AG09319 (cell line): Measurements from ENCODE around the gene SARS1.

Source experiments
- DNase-seq: peaks from one replicate; pipeline ENCODE4 v3.0.0-alpha.2; 2010; ENCODE audit warnings: low read depth; ENCODE audit errors: extremely low read depth
- TF ChIP-seq, protein P1 (sequence below): IDR thresholded peaks from 2 replicates; pipeline ENCODE4 v1.5.1; 2011; ENCODE audit warnings: low read depth, mild to moderate bottlenecking, inconsistent platforms, low read length, moderate library complexity

The SARS1 gene

DNA sequence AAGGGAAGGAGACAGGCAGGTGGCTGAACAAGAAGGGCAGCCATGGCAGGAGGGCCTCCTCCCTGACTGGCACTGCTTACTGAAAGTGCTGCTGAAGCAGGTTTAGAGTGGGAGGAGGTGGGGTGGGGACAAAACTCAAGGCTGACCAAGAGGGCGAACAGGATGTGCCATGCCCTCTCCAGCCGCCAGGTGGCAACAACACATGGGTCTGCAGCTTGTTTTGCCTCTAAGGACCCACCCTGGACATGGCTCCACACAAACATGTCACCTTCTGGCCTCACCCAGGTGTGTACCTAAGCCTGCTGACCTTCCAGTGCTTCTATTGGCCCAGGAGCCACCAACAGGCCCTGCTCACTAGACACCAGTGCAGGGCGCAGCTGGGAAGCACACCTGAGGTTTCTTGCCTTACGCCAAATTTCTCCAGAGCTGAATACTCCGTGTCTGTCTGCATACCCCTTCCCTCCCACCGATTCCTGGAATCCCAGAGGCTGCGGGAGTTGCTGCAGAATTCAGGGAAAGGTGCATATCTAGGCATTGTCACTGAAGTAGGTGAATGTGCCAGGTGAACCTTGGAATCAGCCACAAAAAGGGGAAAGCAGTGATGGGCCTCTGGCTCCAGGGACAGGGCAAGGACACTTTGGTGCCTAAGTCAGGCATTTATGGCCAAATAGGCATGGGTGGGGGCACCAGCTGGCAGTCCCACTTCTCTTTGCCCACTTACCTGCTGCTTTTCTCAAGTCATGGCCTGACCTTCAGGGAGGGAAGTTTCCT is 63.9 kb downstream of the SARS1 start:
- TF ChIP-seq, protein P1, sequence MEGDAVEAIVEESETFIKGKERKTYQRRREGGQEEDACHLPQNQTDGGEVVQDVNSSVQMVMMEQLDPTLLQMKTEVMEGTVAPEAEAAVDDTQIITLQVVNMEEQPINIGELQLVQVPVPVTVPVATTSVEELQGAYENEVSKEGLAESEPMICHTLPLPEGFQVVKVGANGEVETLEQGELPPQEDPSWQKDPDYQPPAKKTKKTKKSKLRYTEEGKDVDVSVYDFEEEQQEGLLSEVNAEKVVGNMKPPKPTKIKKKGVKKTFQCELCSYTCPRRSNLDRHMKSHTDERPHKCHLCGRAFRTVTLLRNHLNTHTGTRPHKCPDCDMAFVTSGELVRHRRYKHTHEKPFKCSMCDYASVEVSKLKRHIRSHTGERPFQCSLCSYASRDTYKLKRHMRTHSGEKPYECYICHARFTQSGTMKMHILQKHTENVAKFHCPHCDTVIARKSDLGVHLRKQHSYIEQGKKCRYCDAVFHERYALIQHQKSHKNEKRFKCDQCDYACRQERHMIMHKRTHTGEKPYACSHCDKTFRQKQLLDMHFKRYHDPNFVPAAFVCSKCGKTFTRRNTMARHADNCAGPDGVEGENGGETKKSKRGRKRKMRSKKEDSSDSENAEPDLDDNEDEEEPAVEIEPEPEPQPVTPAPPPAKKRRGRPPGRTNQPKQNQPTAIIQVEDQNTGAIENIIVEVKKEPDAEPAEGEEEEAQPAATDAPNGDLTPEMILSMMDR, result peak; percentile 94
- DNase-seq, result peak; percentile 29

DNA sequence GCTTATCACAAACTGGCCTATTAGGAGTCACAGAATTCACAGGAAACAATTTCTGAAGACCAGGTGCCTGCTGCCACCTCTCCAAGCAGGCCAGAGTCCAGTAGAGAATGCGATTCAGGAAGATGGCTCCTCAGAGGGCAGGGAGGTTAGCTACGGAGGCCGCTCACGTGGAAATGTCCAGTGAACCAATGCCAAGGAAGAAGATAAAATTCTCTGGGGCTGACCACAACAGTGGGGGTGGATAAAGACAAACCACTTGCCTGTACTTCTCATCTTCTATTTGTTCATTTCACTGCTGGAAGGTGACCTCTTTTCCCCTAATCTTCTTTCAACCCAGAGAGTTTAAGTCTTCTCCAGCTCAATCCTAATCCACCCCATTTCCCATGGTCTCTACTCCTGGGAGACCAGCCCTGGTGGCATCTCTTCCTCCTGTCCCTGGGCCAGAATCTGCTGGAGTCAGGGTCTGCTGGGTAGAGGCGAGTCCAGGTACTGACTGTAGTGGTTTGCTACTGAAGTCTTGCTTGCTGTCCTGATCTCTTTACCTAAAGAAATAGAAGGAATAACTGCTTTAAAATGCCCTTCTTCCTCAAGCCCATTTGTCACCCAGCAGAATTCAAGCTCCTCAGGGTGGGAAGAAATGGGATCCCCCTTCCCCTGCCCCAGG is 66.0 kb downstream of the SARS1 start:
- TF ChIP-seq, protein P1, result no peak
- DNase-seq, result no peak

- TF ChIP-seq, protein P1, result no peak
- no peak for DNase-seq
These were observed 67.1 kb downstream of the SARS1 start for GRCh38 chr1:109280862-109281261.

DNA sequence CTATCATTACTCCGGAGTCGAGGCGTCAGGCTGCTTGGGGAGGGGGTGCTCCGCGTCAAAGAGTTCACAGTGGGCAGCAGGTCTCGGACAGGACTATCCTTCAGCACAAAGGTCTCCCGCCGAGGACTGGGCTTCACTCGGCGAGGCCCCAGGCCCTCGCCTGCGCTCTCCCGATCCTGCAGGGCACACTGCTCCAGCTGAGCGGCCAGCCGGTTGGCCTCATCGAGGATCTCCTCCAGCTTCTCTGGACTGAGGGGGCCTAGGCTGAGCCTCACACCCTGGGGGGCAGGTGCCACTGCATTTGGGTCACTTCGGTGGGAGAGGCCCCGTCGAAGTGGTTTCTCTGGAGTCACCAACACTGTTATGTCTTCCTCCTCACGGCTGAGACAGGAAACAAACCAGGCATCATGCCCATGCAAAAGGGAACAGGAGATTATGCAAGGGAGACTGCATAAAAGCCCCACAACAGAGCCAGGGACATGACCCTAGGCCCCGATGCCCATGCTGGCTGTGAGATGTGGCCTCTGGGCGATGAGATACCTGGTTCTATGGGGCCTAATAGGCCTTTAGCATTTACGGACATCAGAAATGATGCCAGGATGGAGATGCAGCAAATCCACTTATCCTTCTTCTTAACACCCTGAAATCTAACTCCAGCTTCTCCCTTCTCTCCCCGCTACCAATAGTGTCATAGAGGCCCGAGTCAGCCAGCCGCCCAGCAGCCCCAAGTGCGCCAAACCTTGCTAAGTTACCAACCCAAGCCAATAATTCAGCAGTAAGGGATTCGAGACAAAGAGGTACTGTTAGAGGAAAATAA is 68.2 kb downstream of the SARS1 start:
- TF ChIP-seq, protein P1, result no peak
- no peak for DNase-seq

DNA sequence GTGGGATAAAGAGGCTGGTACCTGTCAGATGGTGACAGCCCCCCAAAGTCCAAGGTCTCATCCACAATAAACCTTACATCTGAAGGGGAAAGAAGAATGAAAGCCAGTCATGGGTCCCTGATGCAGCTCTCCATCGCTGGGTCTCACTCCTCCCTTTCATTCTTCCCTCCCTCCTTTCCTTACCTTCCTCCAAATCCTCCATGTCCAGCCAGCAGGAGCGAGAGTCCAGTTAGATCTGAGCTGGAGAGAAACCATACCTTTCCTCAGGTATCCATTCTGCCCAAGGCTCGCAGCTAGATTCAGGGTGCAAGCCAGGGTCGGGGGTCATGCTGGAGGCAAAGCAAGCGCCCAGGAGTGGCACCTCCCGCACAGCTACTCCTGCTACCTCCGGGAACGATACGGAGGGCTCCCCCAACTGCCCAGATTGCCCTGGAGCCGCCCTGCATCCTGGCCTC is 68.8 kb downstream of the SARS1 start:
- no peak for DNase-seq

DNA sequence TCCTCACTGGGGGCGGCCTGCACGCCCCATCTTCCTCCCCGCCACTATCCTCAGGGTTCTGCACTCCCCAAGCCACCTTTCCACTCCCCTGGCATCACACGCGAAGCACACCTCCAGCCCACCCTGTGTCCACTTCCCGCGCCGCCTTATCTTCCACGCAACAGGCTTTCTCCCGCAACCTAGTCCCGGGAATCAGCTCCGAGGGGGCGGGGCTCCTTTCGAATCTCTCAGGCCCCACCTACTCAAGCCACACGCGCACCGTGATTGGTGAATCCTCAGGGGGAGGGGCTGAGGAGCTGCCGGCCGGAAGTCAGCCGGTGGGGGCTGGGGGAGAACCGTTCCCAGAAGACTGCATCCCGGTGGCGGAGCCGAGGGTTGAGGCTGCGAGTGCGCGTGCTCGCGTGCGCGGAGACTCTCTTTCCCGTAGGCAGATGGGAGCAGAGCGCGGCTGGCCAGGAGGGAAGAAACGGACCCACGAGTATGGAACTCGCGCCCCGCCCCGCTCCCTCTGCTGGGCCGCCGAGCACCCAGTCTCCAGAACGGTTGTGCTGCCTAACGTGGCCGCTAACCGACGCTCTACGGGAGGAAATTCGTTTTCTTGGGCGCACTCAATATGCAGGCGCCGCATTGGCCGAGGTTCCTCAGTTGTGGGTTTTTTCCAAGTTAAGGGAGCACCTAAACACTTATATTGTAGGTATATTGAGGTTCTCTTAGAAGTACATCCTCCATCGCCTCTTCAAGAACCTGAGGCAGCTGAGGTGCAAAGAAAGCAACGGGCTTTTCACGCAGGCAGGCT is 69.4 kb downstream of the SARS1 start, which contains the start of gene PSRC1:
TSS of gene PSRC1 (minus strand) at position 194 of the 796 bp plus-strand sequence.
- TF ChIP-seq, protein P1, result peak; percentile 37
- DNase-seq, result peak; percentile 92

More for the DNA sequence above, 68.8 kb downstream of the SARS1 start:
- TF ChIP-seq, protein P1, result no peak
